ENCODE results near the gene CNR2.

CNR2 gene

DNA sequence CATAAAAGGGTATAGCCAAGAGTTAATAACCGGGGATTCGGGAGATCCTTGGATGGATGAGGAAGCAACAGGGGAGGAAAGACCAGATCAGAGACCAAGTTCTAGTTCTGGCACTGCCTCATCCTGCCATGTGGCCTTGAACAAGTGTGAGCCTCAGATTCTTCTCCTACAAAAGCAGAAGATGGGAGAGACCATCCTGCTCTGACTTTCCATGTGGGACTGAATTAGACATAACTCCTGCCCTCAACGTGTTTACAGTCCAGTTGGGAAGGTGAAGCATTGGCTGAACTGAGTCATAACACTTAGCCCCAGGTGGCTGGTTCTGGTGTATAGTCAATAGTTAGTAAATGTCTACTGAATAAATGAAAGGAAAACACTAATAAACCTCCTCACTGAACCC is 12.1 kb upstream of the CNR2 start:
- H3K27ac ChIP-seq, result no peak overlapping the region
- TF ChIP-seq CTCF (conservative IDR thresholded peaks at IDR 0.05), result no peak

GRCh38 chr1:23924601-23925000 is 11.4 kb upstream of the CNR2 start:
- no peak overlapping the region for H3K27ac ChIP-seq
- TF ChIP-seq CTCF (conservative IDR thresholded peaks at IDR 0.05), result no peak

DNA sequence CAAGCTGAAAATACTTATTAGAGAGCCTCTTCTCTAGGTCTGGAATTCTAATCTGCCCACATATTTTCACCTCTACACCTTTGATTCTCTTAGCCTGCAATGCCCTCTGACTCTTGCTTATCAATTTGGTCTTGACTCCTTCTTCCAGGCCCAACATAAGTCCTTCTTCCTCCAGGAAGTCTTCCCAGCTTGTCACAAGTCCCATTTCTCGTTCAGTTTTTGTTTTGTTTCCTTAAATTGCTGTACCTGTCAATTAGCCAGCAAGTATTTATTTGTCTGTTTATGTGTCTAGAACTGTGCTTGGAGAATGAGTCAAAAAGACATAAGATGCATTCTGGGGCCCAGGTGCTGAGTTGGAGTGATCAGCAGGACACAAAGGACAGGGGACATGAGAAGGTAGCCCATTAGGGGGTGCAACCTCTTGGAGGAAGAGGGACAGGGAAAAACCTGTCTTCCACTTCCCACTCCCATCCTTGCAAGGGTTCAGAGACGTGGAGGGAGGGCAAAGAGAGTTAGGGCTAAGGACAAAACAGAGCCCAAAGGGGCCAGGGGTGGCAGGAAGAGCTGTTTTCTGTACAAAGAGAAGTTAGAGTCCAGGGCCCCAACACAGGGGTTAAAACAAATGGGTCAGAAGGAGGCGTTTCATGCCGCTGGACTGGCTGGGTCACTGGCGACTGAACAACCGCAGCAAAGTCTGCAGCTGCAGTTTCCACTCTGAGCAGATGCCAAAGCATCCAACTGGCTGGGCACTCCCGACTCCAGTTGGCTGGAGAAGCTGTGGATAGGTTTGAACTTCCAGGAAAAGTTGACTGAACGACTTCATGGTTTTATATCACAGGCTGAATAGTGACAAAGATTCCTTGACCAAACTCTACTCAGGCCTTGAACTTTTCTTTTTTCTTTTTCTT is 10.7 kb upstream of the CNR2 start:
- TF ChIP-seq CTCF (conservative IDR thresholded peaks at IDR 0.05), result no peak

GRCh38 chr1:23922321-23922943 is 9.3 kb upstream of the CNR2 start:
- no peak for TF ChIP-seq CTCF (conservative IDR thresholded peaks at IDR 0.05)
- no peak overlapping the region for H3K27ac ChIP-seq

More for the DNA sequence above, 10.7 kb upstream of the CNR2 start:
- no peak overlapping the region for H3K27ac ChIP-seq

DNA sequence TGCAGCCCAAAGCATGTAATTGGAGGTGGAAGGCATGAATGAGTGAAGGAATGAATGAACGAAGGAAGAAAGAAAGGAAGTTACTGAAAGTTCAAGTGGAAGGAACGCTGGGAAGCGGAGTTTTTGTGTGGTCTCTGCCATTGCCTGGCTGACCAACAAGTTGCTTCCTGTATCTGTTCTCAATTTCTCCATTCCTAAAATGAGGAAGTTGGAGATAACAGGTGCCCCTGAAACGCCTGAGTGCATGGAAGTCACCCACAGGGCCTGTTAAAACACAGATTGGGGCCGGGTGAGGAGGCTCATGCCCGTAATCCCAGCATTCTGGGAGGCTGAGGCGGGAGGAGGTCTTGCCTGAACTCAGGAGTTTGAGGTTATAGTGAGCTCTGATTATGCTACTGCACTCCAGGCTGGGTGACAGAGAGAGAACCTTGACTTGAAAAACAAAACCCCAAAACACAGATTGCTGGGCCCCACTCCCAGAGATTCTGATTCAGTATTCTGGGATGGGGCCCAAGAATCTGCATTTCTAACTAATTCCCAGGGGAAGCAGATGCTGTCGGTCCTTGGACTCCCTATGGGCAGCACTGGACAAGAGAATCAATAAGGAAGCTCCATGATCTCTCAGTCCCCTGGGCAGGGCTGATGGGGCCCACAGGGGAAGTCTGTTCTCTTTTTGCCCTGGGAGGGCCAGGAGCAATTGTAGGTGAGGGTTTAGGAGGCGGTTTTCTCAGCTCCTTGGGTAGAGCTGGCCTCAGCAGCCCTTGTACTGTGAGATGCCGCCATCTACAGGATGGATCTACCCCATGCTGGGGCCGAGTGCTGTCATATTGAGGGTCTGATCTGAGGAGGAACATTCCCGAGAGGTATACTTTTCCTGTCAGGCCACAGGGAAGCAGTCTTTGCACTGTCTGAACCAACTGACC is 3.3 kb upstream of the CNR2 start:
- TF ChIP-seq CTCF (conservative IDR thresholded peaks at IDR 0.05), result peak; percentile 81
- H3K27ac ChIP-seq, result no peak overlapping the region

- H3K27ac ChIP-seq, result no peak overlapping the region
- TF ChIP-seq CTCF (conservative IDR thresholded peaks at IDR 0.05), result no peak
Observed at GRCh38 chr1:23915466-23915865, 2.3 kb upstream of the CNR2 start.

DNA sequence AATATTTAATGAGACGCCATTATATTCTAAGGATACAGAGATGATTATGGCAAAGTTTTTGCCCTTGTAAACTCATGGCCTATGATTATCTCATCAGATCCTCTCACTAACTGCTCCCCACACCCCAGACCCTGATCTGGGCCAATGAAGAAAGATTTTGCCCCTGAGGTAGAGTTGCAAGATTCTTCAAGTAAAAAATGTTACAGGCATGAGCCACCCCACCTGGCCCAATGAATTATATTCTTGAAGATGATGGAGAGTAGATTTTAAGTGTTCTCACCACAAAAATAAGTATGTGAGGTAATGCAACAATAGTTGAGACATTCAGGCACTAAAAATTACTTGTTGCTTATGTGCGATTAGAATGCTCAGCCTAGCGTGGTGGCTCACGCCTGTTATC is 1.8 kb upstream of the CNR2 start:
- H3K27ac ChIP-seq, result no peak overlapping the region
- TF ChIP-seq CTCF (conservative IDR thresholded peaks at IDR 0.05), result no peak

All from VCaP (cell line).